Kidney epithelial cell (primary cell): ENCODE measurements around the gene CCDC174. TPM values are rescaled to one million over a fixed set of nuclear protein-coding genes. Genes with fewer than 3 reads are reported as not detected.

Source experiments
- DNase-seq: peaks from one replicate; pipeline ENCODE4 v3.0.0-alpha.2; 2010; ENCODE audit warnings: low read depth
- H3K27me3 ChIP-seq: 2 replicates; pipeline ENCODE4 v1.6.0; 2011; ENCODE audit warnings: low read length; ENCODE audit not compliant: control insufficient read depth, insufficient read depth
- H3K36me3 ChIP-seq: 2 replicates; pipeline ENCODE4 v1.5.1; 2011; ENCODE audit warnings: low read length; ENCODE audit not compliant: control insufficient read depth, insufficient read depth
- H3K4me3 ChIP-seq: 2 replicates; pipeline ENCODE4 v1.5.1; 2011; ENCODE audit warnings: low read depth, mild to moderate bottlenecking, control low read depth, low read length
- CTCF ChIP-seq: IDR thresholded peaks from 2 replicates; pipeline ENCODE4 v1.5.1; 2011; ENCODE audit warnings: mild to moderate bottlenecking, moderate library complexity, low read length, control low read depth, inconsistent platforms; ENCODE audit not compliant: insufficient read depth, poor library complexity, severe bottlenecking
- total RNA-seq: library from RNA; depleted of rRNA; stranded (reverse); fragments of >200 nt; gene quantifications from 2 replicates; pipeline ENCODE4 v1.2.3, GENCODE V29; 2015

Gene CCDC174
- total RNA-seq, 1 donor from 2014 or later = 21.7 TPM

GRCh38 chr3:14660942-14661341 is 9.4 kb downstream of the CCDC174 start:
- Histone ChIP-seq H3K36me3 (peaks cover 1% of the 10 kb centered on the region), H3K27me3 (no peaks in the 10 kb centered on the region), H3K4me3 (no peak overlapping the region)
- DNase-seq = no peak
- TF ChIP-seq CTCF = no peak

- H3K4me3 ChIP-seq = no peak overlapping the region
- peaks cover 3% of the 10 kb centered on the region for H3K36me3 ChIP-seq
- TF ChIP-seq CTCF = no peak
- no peaks in the 10 kb centered on the region for H3K27me3 ChIP-seq
- no peak for DNase-seq
These were observed 12.0 kb downstream of the CCDC174 start for GRCh38 chr3:14663396-14664135.

GRCh38 chr3:14664170-14664569 is 12.6 kb downstream of the CCDC174 start:
- TF ChIP-seq CTCF = no peak
- Histone ChIP-seq H3K4me3 (no peak overlapping the region), H3K27me3 (no peaks in the 10 kb centered on the region), H3K36me3 (peaks cover 2% of the 10 kb centered on the region)
- no peak for DNase-seq

GRCh38 chr3:14672588-14672987 is 21.0 kb downstream of the CCDC174 start:
- Histone ChIP-seq H3K36me3 (no peaks in the 10 kb centered on the region), H3K27me3 (no peaks in the 10 kb centered on the region), H3K4me3 (no peak overlapping the region)
- TF ChIP-seq CTCF = no peak
- no peak for DNase-seq

GRCh38 chr3:14674841-14675240 is 23.3 kb downstream of the CCDC174 start, which contains the start of gene C3orf20:
Gene C3orf20, plus strand, starts transcription at chr3:14675141. Its CDS starts 7,573 bp downstream, at chr3:14682714.
- no peak within 1 kb of the TSS for H3K4me3 ChIP-seq
- H3K36me3 ChIP-seq = no peaks in the 10 kb centered on the region

More at GRCh38 chr3:14674841-14675240, 23.3 kb downstream of the CCDC174 start, which contains the start of gene C3orf20:
- TF ChIP-seq CTCF = no peak
- H3K27me3 ChIP-seq = no peaks in the 10 kb centered on the region
- DNase-seq = no peak
